HG02763 (cell line): ENCODE results near the gene SPRN.
A peak's percentile ranks its signal among the peaks of the same experiment; 100 is the strongest.

ENCODE experiments used
- ATAC-seq: cut with Tn5 transposase; IDR thresholded peaks from one replicate; pipeline ENCODE4 v1.9.1; 2021; ENCODE audit warnings: mild to moderate bottlenecking, moderate library complexity; ENCODE audit not compliant: unreplicated experiment

Gene SPRN

GRCh38 chr10:133411523-133412380 is 12.7 kb downstream of the SPRN start:
- no peak for ATAC-seq

DNA sequence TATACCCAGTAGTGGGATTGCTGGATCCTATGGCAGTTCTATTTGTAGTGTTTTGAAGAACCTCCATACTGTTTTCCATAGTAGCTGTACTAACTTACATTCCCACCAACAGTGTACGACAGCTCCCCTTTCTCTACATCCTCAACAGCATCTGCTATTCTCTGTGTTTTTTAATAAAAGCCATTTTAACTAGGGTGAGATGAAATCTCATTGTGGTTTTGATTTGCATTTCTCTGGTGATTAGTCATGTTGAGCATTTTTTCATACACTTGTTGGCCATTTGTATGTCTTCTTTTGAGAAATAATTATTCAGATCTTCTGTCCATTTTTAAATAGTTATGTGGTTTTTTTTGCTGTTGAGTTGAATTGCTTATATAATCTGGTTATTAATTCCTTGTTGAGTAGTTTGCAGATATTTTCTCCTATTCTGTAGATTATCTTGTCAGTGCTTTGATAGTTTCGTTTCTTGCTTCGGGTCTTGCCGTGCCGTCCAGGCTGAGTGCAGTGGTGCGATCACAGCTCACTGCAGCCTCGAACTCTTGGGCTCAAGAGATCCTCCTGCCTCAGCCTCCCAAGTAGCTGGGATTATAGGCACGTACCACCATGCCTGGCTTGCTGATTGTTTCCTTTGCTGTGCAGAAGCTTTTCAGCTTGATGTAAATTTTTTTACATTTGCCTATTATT is 18.4 kb downstream of the SPRN start:
- ATAC-seq, result no peak

GRCh38 chr10:133405272-133405671 is 19.2 kb downstream of the SPRN start:
- ATAC-seq, result no peak

GRCh38 chr10:133403784-133404183 is 20.6 kb downstream of the SPRN start:
- ATAC-seq, result no peak

GRCh38 chr10:133403359-133403758 is 21.1 kb downstream of the SPRN start:
- ATAC-seq, result no peak

DNA sequence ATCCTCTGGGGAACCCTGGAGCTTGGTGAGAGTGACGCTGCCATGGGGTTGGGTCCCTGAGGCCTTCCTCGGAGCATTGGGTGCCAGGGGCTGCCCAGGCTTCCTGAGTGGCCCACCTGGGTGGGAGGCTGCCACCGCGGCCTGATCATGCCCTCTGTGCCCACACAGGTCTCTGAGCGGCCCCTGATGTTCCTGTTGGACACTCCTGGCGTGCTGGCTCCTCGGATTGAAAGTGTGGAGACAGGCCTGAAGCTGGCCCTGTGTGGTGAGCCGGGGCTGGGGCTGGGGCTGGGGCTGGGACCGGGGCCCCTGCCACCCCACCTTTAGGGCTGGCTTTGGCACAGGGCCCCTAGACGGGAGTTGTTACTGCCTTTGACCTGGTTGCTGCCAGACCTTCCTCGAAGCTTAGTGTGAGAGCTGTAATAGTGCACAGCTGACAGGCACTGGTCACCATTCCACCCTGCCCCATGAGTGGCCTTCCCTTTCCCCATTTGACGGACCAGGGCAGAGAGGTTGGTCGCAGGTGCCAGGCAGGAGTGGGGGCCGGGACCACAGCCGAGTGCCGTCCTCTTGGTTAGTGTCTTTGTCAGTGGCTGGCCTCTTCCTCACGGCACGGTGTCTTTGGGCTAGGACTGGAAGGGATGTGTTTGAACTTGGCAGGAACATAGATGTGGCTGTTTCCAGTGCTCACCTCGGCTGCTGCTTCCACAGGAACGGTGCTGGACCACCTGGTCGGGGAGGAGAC is 22.3 kb downstream of the SPRN start:
- ATAC-seq, result no peak

DNA sequence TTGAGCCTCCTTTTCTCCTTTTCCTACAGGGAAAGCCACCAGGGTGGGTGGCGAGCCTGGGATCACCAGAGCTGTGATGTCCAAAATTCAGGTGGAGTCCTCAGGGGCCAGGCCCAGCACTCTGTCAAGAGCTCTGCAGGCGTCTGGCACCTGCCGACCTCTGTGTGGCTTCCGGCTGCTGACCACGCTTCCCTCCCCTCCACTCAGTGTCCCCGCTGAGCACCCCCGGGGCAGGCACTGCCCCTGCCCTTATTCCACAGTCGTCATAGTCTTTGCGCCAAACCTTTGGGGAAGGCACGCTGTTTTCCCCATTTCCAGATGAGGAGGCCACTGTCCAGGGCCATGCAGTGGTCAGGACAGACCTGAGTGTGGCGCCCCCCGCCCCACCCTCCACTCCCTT is 22.9 kb downstream of the SPRN start:
- peak; percentile 15 for ATAC-seq

DNA sequence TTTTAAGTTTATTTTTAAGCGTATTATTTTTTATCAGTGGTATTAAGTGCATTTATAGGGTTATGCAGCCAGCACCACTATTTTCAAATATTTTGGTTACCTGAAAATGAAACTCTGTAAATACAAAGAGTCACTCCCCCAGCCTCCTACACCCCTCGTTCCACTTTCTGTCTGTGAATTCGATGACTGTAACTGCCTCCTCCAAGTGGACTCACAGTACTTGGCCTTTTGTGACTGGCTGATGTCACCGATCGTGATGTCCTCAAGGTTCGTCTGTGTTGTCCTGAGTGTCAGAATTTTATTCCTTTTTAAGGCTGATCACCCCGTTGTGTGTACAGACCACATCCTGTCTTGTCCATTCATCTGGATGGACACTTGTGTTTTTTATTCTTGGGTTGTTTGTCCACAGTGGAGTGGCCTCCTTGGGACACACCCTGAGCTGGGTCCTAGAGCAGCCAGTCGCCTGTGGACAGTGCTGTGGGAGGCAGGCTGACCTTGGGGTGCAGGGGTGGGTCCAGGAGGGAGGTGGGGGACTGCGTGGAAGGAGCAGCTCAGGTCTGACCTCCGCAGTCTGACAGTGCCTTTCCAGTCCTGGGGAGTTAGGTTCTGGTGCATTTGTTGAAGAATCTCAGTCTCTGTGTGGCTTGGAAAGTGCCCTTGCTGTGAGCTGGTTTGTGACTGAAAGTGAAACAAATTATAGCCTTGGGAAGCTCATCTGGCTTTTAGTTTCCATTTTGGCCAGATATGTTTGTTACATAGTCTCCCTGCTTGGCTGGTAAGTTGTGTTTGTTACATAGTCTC is 23.6 kb downstream of the SPRN start:
- peak; percentile 68 for ATAC-seq

DNA sequence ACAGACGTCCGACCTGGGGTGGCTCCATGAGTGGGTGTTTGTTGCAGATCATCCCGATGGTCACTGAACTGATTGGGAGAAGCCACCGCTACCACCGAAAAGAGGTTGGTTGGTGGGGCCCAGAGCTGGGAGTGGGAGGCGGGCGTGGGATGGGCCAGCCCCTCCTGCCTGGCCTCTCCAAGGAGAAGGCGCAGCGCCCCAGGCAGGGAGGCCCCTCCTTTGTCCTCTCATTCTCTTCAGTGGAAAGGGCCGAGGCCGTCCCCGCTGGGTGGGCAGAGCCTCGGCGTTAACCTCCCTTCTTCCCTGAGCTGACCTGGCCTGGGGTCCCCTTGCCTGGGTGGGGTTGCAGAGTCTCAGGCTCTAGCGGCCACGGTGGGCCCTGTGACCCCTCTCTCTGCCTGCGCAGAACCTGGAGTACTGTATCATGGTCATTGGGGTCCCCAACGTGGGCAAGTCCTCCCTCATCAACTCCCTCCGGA is 25.3 kb downstream of the SPRN start:
- no peak for ATAC-seq

GRCh38 chr10:133397938-133398337 is 26.5 kb downstream of the SPRN start:
- no peak for ATAC-seq

DNA sequence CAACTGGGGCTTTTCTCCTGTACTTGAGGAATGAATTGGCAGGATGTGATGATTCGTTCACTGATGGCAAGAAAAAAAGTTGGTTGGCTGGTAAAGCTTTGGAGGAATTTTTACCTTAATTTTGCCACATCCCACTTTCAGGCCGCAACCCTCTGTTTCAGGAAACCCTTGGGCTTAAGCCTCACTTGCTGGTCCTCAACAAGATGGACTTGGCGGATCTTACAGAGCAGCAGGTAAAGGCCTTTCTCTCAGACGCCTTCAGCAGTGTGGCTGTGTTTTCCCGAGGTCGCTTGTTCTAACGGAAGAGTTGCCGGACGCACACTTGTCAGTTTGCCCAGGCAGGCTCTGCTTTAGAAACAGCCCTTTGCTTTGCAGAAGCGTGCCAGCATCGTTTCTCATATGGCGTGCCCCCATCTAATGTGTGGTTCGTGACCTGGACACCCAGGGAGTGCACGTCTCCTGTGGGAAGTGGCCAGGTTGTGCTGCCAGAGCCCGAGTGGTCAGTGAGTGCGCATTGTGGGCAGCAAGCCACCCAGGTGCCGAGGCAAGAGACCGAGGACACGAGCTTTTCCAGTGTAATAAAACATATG is 28.3 kb downstream of the SPRN start:
- ATAC-seq, result no peak

DNA sequence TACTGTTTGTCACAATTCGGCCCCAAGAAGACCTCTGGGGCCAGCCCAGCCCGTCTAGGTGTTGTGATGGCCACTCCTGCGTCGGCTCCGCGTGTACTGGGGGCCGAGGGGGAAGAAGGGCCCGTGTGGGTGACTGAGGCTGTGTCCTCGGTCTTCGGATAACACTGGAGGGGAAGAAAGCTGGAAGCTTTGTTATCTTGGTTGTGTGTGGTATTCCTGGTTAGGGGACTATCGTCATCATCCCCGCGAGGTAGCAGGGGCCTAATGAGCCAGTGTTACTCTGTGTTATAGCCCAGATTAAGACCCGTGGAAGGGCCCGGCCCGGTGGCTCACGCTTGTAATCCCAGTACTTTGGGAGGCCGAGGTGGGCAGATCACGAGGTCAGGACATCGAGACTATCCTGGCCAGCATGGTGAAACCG is 29.6 kb downstream of the SPRN start:
- no peak for ATAC-seq

DNA sequence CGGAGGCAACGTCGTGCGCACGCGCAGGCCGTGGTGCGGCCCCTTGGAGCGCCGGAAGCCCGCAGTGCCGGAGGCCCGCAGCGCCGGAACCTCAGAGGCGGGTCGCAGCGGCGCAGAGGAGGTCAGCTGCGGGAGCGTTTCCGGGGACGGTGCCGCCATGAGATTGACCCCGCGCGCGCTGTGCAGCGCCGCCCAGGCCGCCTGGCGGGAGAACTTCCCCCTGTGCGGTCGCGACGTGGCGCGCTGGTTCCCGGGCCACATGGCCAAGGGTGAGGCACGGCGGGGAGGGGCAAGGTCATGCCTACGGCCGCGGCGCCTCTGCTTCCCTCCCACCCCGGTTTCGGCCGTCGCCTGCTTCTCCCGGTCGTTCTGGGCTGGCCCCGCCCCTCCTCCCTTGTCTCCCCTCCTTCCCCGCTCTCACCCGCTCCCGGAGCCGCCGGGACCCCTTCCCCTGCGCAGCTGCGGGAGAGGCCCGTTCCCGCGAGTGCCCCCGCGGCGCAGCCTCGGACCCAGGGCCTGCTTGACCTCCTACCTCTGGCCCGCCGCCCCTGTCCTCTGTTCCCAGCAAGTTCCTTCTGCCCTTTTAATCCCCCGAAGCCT is 30.3 kb downstream of the SPRN start, which contains the start of gene MTG1:
Gene MTG1, plus strand, starts transcription at position 94 of the 600 bp plus-strand sequence. Its CDS starts 64 bp downstream, at position 158.
- ATAC-seq, result peak; percentile 61

- ATAC-seq, result no peak
These were observed 30.9 kb downstream of the SPRN start for GRCh38 chr10:133393401-133394063.

- no peak for ATAC-seq
These were observed 32.5 kb downstream of the SPRN start for GRCh38 chr10:133391761-133392518.

- ATAC-seq, result no peak
These were observed 33.2 kb downstream of the SPRN start for GRCh38 chr10:133391249-133391635.

- no peak for ATAC-seq
These were observed 33.7 kb downstream of the SPRN start for GRCh38 chr10:133390597-133391248.
